BJ (cell line): Measurements from ENCODE around the gene CD74. TPM values are rescaled to one million over a fixed set of nuclear protein-coding genes. Genes with fewer than 3 reads are reported as not detected.
"Not testable (repeated sequence)": the region's sequence is repeated elsewhere in the genome, so short reads cannot be mapped to it uniquely, and the experiment has no call there.

Source experiments
- CTCF ChIA-PET: fragments of 350-600 bp; formaldehyde crosslinking; extraction: SDS; loops from one replicate; lab custom pipeline; 2021; ENCODE audit warnings: antibody characterized with exemption, inconsistent platforms; lab: Yijun Ruan, JAX
- POLR2A ChIA-PET: fragments of 300-600 bp; sonication (Branson Sonifier 250); formaldehyde crosslinking; extraction: SDS; loops from one replicate; lab custom pipeline; 2021; ENCODE audit warnings: antibody characterized with exemption; lab: Charles Lee
- DNase-seq: peaks from one replicate; pipeline ENCODE4 v3.0.0-alpha.2; 2011; ENCODE audit warnings: low read depth
- H3K27me3 ChIP-seq: 2 replicates; pipeline ENCODE4 v1.6.0; 2011; ENCODE audit warnings: low read length; ENCODE audit not compliant: control insufficient read depth, insufficient read depth
- H3K36me3 ChIP-seq: 2 replicates; pipeline ENCODE4 v1.5.1; 2011; ENCODE audit warnings: low read length; ENCODE audit not compliant: control insufficient read depth, insufficient read depth
- H3K4me3 ChIP-seq: 2 replicates; pipeline ENCODE4 v1.5.1; 2011; ENCODE audit warnings: low read depth, mild to moderate bottlenecking, control low read depth, low read length
- polyA plus RNA-seq: library from polyadenylated mRNA; depleted of rRNA; stranded (reverse); fragments of >200 nt; gene quantifications from 2 replicates; pipeline ENCODE4 v1.2.3, GENCODE V29; 2011
- TF ChIP-seq, protein P1 (sequence below): IDR thresholded peaks from 2 replicates; pipeline ENCODE4 v1.5.1; 2011; ENCODE audit warnings: low read depth, mild to moderate bottlenecking, control low read depth, inconsistent platforms, low read length, moderate library complexity; ENCODE audit not compliant: insufficient read depth

Gene CD74
- polyA plus RNA-seq, 1 experiment, result 0.28 TPM

DNA sequence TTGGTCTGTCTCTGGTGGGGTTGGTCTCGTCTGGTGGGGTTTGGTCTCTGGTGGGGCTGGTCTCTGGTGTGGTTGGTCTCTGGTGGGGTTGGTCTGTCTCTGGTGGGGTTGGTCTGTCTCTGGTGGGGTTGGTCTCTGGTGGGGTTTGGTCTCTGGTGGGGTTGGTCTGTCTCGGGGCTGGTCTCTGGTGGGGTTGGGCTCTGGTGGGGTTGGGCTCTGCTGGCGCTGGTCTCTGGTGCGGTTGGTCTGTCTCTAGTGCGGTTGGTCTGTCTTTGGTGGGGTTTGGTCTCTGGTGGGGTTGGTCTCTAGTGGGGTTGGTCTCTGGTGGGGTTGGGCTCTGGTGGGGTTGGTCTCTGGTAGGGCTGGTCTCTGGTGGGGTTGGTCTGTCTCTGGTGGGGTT lies 16.3 kb upstream of the CD74 start:
- Histone ChIP-seq H3K27me3 (no peaks in the 10 kb centered on the region), H3K4me3 (no peak overlapping the region), H3K36me3 (no peaks in the 10 kb centered on the region)
- TF ChIP-seq, protein P1, sequence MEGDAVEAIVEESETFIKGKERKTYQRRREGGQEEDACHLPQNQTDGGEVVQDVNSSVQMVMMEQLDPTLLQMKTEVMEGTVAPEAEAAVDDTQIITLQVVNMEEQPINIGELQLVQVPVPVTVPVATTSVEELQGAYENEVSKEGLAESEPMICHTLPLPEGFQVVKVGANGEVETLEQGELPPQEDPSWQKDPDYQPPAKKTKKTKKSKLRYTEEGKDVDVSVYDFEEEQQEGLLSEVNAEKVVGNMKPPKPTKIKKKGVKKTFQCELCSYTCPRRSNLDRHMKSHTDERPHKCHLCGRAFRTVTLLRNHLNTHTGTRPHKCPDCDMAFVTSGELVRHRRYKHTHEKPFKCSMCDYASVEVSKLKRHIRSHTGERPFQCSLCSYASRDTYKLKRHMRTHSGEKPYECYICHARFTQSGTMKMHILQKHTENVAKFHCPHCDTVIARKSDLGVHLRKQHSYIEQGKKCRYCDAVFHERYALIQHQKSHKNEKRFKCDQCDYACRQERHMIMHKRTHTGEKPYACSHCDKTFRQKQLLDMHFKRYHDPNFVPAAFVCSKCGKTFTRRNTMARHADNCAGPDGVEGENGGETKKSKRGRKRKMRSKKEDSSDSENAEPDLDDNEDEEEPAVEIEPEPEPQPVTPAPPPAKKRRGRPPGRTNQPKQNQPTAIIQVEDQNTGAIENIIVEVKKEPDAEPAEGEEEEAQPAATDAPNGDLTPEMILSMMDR, result no peak
- ChIA-PET CTCF (no interaction called here), POLR2A (no interaction called here)
- DNase-seq, result no peak

DNA sequence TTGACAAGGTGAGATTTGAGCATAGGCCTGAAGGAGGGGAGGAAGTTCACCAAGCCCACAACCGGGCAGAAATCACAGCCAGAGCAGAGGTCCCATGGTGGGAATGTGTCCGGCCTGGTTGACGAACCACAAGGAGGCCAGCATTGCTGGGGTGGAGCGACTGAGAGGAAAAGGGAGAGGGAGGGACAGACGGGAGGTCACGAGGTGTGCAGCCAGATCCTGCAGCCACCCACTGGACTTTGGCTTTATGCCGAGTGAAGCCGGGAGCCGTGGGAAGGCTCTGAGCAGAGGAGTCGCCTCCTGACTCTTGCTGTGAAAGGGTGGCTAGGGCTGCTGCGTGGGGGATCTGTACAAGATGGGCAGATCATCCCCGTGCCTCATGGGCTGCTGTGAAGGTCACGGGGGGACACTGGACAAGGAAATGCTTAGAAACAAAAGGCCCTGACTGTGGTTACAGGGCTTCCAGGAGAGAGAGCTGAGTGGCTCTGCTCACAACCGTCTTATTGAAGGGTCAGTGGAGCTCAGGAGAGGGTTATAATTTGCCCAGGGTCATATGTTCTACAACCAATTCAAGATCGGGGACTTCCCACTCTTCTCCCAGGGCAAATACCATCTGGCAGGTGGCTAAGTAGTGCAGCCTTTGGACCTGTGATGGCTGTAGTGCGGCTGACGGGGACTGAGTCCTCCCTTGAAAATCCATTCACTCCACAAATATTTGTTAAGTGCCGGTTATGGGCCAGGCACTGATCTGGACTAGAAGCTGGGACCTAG lies 15.6 kb upstream of the CD74 start:
- POLR2A ChIA-PET, result no interaction called here
- CTCF ChIA-PET, result interaction anchor here (0.6 kb wide), 1 partner anchor 22 kb away, joined by 3 read pairs; no protein-coding TSS in a partner anchor
- Histone ChIP-seq H3K27me3 (no peaks in the 10 kb centered on the region), H3K36me3 (no peaks in the 10 kb centered on the region), H3K4me3 (no peak overlapping the region)
- TF ChIP-seq, protein P1, result no peak
- DNase-seq, result no peak

DNA sequence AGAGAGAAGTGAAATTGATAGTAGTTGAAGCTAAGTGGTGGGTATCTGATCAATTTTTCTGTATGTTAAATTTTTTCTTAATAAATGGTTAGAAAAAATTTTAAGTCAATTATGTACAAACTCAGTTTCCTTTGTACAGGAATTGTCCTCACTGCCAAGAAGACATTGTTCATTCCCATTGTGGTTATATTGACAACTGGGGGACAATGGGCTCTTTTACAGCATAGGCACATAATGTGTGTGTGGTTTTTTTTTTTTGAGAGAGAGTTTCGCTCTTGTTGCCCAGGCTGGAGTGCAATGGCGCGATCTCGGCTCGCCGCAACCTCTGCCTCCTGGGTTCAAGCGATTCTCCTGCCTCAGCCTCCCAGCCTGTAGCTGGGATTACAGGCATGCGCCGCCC lies 13.5 kb upstream of the CD74 start:
- POLR2A ChIA-PET, H3K4me3 ChIP-seq, H3K27me3 ChIP-seq, DNase-seq, H3K36me3 ChIP-seq: not testable (repeated sequence)
- CTCF ChIA-PET, result interaction anchor here (1.2 kb wide), 1 partner anchor 76 kb away, joined by 4 read pairs; no protein-coding TSS in a partner anchor

DNA sequence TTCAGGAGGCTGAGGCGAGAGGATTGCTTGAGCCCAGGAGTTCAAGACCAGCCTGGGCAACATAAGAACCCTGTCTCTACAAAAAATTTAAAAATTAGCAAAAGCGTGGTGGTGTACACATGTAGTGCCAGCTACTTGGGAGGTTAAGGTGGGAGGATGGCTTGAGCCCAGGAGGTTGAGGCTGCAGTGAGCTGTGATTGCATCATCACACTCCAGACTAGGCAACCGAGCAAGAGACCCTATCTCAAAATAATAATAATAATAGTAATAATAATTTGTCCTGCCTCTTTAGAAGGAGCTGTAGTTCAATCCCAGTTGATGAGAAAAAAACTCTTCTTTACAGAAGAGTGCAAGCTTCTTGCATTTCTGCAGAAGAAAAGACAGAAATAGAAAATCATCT lies 10.0 kb upstream of the CD74 start:
- TF ChIP-seq, protein P1, result no peak
- ChIA-PET POLR2A (interaction anchor here (0.6 kb wide), 1 partner anchor 95 kb away, joined by 3 read pairs; no protein-coding TSS in a partner anchor), CTCF (interaction anchor here (1.1 kb wide), 1 partner anchor 10 kb away, joined by 3 read pairs; the partner anchor contains the start of gene CD74)
- no peak for DNase-seq
- Histone ChIP-seq H3K27me3 (no peaks in the 10 kb centered on the region), H3K4me3 (no peak overlapping the region), H3K36me3 (no peaks in the 10 kb centered on the region)

DNA sequence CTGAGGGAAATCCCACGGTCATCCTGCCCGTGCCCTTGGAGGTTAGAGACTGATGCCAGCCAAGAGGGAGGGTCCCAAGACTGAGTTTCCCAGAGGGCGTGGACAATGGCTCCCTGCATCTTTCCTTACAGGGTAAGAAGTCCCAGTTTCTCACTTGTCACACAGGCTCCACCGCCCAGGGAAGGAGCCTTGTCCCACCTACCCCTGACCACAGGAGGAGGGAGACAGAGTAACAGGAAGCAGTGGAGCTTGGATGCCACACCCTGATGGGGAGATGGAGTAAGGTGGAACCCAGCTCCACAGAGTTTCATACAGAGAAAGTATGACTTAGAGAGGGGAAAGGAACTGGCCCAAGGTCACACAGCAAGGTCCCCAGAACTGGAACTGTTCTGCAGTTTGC lies 9.4 kb upstream of the CD74 start:
- H3K4me3 ChIP-seq, result no peak overlapping the region
- no peaks in the 10 kb centered on the region for H3K27me3 ChIP-seq
- CTCF ChIA-PET, result interaction anchor here (1.1 kb wide), 1 partner anchor 9 kb away, joined by 3 read pairs; the partner anchor contains the start of gene CD74
- H3K36me3 ChIP-seq, result no peaks in the 10 kb centered on the region
- TF ChIP-seq, protein P1, result no peak
- DNase-seq, result no peak
- POLR2A ChIA-PET, result no interaction called here
